ENCODE measurements around the gene ZNF821. TPM values are rescaled to one million over a fixed set of nuclear protein-coding genes. Genes with fewer than 3 reads are reported as not detected.

ZNF821 gene
- total and polyA plus RNA-seq, 2 donors: 7.8 to 9.4 TPM

DNA sequence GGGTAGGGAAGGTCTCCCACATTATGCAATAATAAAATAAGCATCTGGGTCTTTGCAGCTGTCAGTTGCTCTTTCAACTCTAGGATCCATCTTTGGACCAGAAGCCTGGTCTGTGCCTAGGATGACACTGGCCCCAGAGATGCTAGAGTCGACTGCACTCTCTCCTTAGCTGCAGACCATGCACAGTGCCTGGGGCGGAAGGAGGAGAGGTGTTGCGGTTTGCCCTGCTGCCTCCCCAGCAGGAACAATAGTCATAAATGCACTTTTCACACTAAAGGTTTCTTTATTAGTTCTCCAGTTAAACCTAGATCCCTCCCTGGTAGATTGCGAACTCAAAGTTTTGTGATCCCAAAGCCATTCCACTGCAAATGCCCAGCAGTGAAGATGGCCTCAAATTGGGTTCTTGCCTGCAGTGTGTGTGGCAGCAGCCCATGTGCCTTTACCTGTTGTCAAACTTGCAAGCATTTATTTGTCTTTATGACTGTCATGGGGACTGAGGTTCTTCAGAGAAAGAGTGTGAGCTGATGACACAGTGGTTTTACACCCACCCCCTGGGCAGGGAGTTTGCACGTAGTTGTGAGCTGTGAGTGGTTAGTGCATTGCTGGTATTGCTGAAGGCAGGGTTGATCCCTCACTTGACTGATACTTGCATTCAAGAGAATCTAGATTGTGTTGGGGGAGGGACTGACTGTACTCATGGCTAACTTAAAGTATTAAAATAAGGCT, 27.9 kb downstream of the ZNF821 start:
- H3K4me1 ChIP-seq (ENCODE audit: control insufficient read depth in 2 of 2, insufficient read depth in 2 of 2, low read length in 2 of 2): peaks cover 31 to 56% of the 10 kb centered on the region in 2 donors
- H3K27ac ChIP-seq (ENCODE audit: low read depth in 1 of 2, low read length in 1 of 2): no peak overlapping the region
- no peaks in the 10 kb centered on the region for H3K9me3 ChIP-seq (ENCODE audit: control insufficient read depth in 2 of 2, insufficient read depth in 1 of 2, low read length in 1 of 2)

DNA sequence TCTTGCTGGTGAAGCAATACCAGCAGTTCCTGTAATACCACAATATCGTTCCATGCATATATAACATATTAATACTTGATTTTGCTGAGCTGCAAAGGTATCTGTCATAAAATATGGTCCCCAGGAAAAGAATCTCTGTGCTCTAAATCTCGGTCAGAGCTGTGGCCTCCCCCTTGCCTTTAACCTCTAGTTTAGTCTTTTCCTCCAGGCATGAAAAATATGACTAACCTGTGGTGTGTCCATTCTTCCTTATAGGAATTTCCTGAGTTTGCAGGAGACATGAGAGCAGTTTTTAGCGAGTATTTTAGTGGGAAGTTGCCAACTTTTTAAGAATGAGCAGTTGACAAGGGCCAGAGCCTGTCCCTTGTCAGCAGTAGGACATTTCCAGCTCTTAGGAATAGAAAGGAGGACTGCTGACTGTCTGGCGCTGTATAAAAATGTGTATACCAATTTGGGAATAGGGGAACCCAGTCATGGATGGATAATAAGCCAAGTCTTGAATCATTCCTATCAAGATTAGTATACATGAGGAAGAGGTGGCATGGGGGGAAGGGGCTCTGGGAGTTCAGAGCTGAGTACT, 29.5 kb downstream of the ZNF821 start:
- H3K9me3 ChIP-seq (ENCODE audit: control insufficient read depth in 2 of 2, insufficient read depth in 1 of 2, low read length in 1 of 2): no peaks in the 10 kb centered on the region
- WGBS: 97% methylated on average over 4 of the region's 4 CpGs
- H3K27ac ChIP-seq (ENCODE audit: low read depth in 1 of 2, low read length in 1 of 2): no peak overlapping the region
- H3K4me1 ChIP-seq (ENCODE audit: control insufficient read depth in 2 of 2, insufficient read depth in 2 of 2, low read length in 2 of 2): peaks cover 36 to 69% of the 10 kb centered on the region in 2 donors
- no peaks in the 10 kb centered on the region for H3K27me3 ChIP-seq (ENCODE audit: control insufficient read depth in 2 of 2, insufficient read depth in 1 of 2, low read length in 1 of 2)
- H3K4me3 ChIP-seq (ENCODE audit: low read length in 2 of 2): no peak overlapping the region
- no peak for DNase-seq (ENCODE audit: low read depth in 6 of 9, low spot score in 9 of 9)
- H3K36me3 ChIP-seq (ENCODE audit: control insufficient read depth in 2 of 2, insufficient read depth in 2 of 2, low read length in 1 of 2): peaks cover 50 to 80% of the 10 kb centered on the region in 2 donors

More for the DNA sequence above, 27.9 kb downstream of the ZNF821 start:
- no peak for DNase-seq (ENCODE audit: low read depth in 6 of 9, low spot score in 9 of 9)
- peaks cover 44 to 71% of the 10 kb centered on the region in 2 donors for H3K36me3 ChIP-seq (ENCODE audit: control insufficient read depth in 2 of 2, insufficient read depth in 2 of 2, low read length in 1 of 2)
- H3K4me3 ChIP-seq (ENCODE audit: low read length in 2 of 2): no peak overlapping the region
- 92% methylated on average over 5 of the region's 5 CpGs for WGBS
- H3K27me3 ChIP-seq (ENCODE audit: control insufficient read depth in 2 of 2, insufficient read depth in 1 of 2, low read length in 1 of 2): no peaks in the 10 kb centered on the region

DNA sequence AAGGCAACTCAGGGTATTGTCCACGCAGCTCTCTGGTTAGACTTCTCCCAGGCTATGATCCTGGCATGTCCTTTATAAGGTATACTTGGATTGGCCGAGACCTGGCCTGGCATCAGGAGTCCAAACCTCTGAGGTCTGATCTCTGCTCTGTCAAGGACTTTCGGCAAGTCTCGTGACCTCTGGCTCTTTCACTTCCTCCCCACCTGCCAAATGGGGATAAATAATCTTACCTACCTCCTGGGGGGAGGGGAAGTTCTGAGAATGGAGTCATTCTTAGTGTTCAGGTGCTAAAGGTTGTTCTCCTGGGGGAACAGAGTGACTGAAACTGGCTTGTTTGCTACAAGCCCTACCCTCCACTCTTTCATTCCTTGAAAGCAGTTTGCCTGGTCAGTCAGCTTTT, 30.6 kb downstream of the ZNF821 start:
- DNase-seq (ENCODE audit: low read depth in 6 of 9, low spot score in 9 of 9): peak in 1 of 9 donors; percentile 39
- peaks cover 55 to 80% of the 10 kb centered on the region in 2 donors for H3K36me3 ChIP-seq (ENCODE audit: control insufficient read depth in 2 of 2, insufficient read depth in 2 of 2, low read length in 1 of 2)
- H3K4me1 ChIP-seq (ENCODE audit: control insufficient read depth in 2 of 2, insufficient read depth in 2 of 2, low read length in 2 of 2): peaks cover 36 to 69% of the 10 kb centered on the region in 2 donors
- no peaks in the 10 kb centered on the region for H3K27me3 ChIP-seq (ENCODE audit: control insufficient read depth in 2 of 2, insufficient read depth in 1 of 2, low read length in 1 of 2)
- peak overlapping the region in 1 of 2 donors; percentile 82 for H3K27ac ChIP-seq (ENCODE audit: low read depth in 1 of 2, low read length in 1 of 2)
- H3K9me3 ChIP-seq (ENCODE audit: control insufficient read depth in 2 of 2, insufficient read depth in 1 of 2, low read length in 1 of 2): no peaks in the 10 kb centered on the region
- H3K4me3 ChIP-seq (ENCODE audit: low read length in 2 of 2): no peak overlapping the region
- WGBS: 63% methylated on average over 4 of the region's 4 CpGs

DNA sequence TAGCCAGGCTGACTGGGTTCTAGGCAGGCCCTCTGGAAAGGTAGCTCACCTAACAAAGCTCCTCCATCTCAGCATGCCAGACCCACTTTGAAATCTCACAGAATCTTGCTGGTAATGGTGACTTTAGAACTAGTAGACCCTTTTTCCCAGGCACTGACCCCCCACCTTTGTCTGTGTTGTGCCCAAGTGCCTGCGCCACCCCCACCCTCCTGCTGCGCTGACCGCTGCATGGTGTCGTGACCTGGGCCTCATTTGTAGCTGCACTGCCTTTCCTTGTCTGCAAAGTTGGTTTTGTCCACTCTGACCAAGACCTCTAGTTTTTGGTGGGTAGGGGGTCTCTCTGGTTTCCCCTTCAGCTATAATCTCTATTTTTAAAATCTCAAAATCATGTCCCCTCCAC, 31.4 kb downstream of the ZNF821 start:
- Histone ChIP-seq H3K27me3 (ENCODE audit: control insufficient read depth in 2 of 2, insufficient read depth in 1 of 2, low read length in 1 of 2) (no peaks in the 10 kb centered on the region), H3K9me3 (ENCODE audit: control insufficient read depth in 2 of 2, insufficient read depth in 1 of 2, low read length in 1 of 2) (no peaks in the 10 kb centered on the region), H3K4me1 (ENCODE audit: control insufficient read depth in 2 of 2, insufficient read depth in 2 of 2, low read length in 2 of 2) (peaks cover 36 to 69% of the 10 kb centered on the region in 2 donors), H3K27ac (ENCODE audit: low read depth in 1 of 2, low read length in 1 of 2) (peak overlapping the region in 1 of 2 donors; percentile 82), H3K36me3 (ENCODE audit: control insufficient read depth in 2 of 2, insufficient read depth in 2 of 2, low read length in 1 of 2) (peaks cover 55 to 83% of the 10 kb centered on the region in 2 donors), H3K4me3 (ENCODE audit: low read length in 2 of 2) (peak overlapping the region in 1 of 2 donors; percentile 8)
- WGBS: 98% methylated on average over 4 of the region's 4 CpGs
- no peak for DNase-seq (ENCODE audit: low read depth in 6 of 9, low spot score in 9 of 9)

DNA sequence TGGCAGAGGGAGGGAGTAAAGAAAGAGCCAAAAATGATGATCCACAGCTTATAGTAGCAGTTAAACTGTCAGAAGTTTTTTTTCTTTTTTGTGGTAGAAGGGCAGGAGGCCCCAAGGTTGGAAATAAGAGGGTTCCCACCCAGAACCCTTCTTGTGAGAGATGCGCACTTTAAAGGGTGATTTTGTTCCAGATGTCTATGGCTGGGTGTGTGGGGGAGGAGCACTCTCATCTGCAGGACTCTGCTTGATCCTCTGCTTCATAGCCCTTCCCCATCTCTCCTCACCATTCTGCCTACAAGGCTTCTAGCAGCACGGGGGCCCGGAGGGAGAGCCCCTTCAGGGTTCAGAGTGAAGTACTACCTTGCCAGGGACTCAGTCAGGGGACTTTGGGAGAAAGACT, 31.8 kb downstream of the ZNF821 start:
- peaks cover 52 to 80% of the 10 kb centered on the region in 2 donors for H3K36me3 ChIP-seq (ENCODE audit: control insufficient read depth in 2 of 2, insufficient read depth in 2 of 2, low read length in 1 of 2)
- DNase-seq (ENCODE audit: low read depth in 6 of 9, low spot score in 9 of 9): peak in 5 of 9 donors; percentile 37 to 76 (median 49)
- peak overlapping the region in 1 of 2 donors; percentile 82 for H3K27ac ChIP-seq (ENCODE audit: low read depth in 1 of 2, low read length in 1 of 2)
- H3K4me3 ChIP-seq (ENCODE audit: low read length in 2 of 2): peak overlapping the region in 1 of 2 donors; percentile 8
- H3K9me3 ChIP-seq (ENCODE audit: control insufficient read depth in 2 of 2, insufficient read depth in 1 of 2, low read length in 1 of 2): no peaks in the 10 kb centered on the region
- no peaks in the 10 kb centered on the region for H3K27me3 ChIP-seq (ENCODE audit: control insufficient read depth in 2 of 2, insufficient read depth in 1 of 2, low read length in 1 of 2)
- 23% methylated on average over 3 of the region's 3 CpGs for WGBS
- peaks cover 36 to 69% of the 10 kb centered on the region in 2 donors for H3K4me1 ChIP-seq (ENCODE audit: control insufficient read depth in 2 of 2, insufficient read depth in 2 of 2, low read length in 2 of 2)

DNA sequence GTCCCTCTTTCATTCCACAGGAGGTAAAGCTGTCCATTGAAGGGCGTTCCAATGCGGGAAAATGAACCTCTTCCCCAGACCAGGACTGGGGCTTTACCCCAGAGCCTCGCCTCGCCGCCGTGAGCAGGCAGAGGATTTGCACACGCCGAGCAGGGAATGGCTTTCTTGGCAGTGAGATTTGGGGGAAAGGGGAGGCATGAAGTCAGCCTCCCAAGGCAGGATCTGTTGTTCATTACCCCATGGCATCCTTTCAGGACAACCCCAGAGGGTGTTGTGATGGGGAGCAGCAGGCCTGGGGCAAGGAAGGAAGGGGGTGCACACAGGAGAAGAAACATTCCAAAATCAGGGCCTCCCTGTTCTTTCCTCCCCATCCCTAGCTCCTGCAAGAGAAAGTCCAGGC, 32.2 kb downstream of the ZNF821 start:
- Histone ChIP-seq H3K4me1 (ENCODE audit: control insufficient read depth in 2 of 2, insufficient read depth in 2 of 2, low read length in 2 of 2) (peaks cover 40 to 72% of the 10 kb centered on the region in 2 donors), H3K9me3 (ENCODE audit: control insufficient read depth in 2 of 2, insufficient read depth in 1 of 2, low read length in 1 of 2) (no peaks in the 10 kb centered on the region), H3K36me3 (ENCODE audit: control insufficient read depth in 2 of 2, insufficient read depth in 2 of 2, low read length in 1 of 2) (peaks cover 52 to 80% of the 10 kb centered on the region in 2 donors), H3K4me3 (ENCODE audit: low read length in 2 of 2) (peak overlapping the region in 1 of 2 donors; percentile 8), H3K27me3 (ENCODE audit: control insufficient read depth in 2 of 2, insufficient read depth in 1 of 2, low read length in 1 of 2) (no peaks in the 10 kb centered on the region), H3K27ac (ENCODE audit: low read depth in 1 of 2, low read length in 1 of 2) (peak overlapping the region in 1 of 2 donors; percentile 82)
- no peak for DNase-seq (ENCODE audit: low read depth in 6 of 9, low spot score in 9 of 9)
- 96% methylated on average over 8 of the region's 8 CpGs for WGBS

DNA sequence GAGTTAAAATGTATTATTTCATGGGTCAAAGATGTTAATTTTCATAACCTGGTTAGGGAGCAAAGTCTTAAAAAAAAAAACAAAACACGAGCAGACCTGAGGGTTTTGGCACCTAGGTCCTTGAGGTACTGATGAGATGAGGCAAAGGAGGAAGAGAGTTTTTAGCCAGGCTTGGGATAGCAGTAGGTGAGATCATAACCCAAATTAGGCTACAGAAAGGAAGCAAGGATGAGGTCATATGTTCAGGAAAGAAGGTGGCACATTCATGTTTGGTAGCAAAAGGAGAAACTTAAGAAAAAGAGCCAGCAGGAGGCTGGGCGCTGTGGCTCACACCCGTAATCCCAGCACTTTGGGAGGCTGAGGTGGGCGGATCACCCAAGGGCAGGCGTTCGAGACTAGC, 35.4 kb downstream of the ZNF821 start:
- no peak for DNase-seq (ENCODE audit: low read depth in 6 of 9, low spot score in 9 of 9)
- no peaks in the 10 kb centered on the region for H3K9me3 ChIP-seq (ENCODE audit: control insufficient read depth in 2 of 2, insufficient read depth in 1 of 2, low read length in 1 of 2)
- H3K4me3 ChIP-seq (ENCODE audit: low read length in 2 of 2): no peak overlapping the region
- WGBS: 99% methylated on average over 6 of the region's 6 CpGs
- H3K27ac ChIP-seq (ENCODE audit: low read depth in 1 of 2, low read length in 1 of 2): no peak overlapping the region
- peaks cover 45 to 56% of the 10 kb centered on the region in 2 donors for H3K36me3 ChIP-seq (ENCODE audit: control insufficient read depth in 2 of 2, insufficient read depth in 2 of 2, low read length in 1 of 2)
- H3K4me1 ChIP-seq (ENCODE audit: control insufficient read depth in 2 of 2, insufficient read depth in 2 of 2, low read length in 2 of 2): peaks cover 35 to 47% of the 10 kb centered on the region in 2 donors
- H3K27me3 ChIP-seq (ENCODE audit: control insufficient read depth in 2 of 2, insufficient read depth in 1 of 2, low read length in 1 of 2): no peaks in the 10 kb centered on the region

DNA sequence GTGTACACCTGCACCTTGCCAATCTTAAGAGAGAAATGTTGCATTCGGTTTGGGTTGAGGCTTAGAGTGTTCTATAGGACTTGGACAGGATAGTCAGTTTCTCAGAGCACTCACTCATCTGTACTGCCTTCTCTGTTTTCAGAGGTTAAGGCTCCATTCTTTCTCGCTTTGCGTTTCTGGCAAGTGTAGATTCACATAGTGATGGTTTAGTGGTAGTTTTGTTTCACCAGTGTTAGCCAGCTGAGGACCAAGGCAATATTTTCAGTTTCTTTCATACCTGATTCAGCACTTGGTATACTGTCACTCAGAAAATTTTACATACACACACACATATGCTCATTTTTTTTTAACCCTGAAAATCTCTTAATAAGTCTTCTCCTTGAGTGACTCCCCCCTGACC, 36.9 kb downstream of the ZNF821 start:
- H3K4me1 ChIP-seq (ENCODE audit: control insufficient read depth in 2 of 2, insufficient read depth in 2 of 2, low read length in 2 of 2): peaks cover 21 to 32% of the 10 kb centered on the region in 2 donors
- no peaks in the 10 kb centered on the region for H3K27me3 ChIP-seq (ENCODE audit: control insufficient read depth in 2 of 2, insufficient read depth in 1 of 2, low read length in 1 of 2)
- 78% methylated on average over 3 of the region's 3 CpGs for WGBS
- peak overlapping the region; percentile 97 to 98 for H3K4me3 ChIP-seq (ENCODE audit: low read length in 2 of 2)
- no peak for DNase-seq (ENCODE audit: low read depth in 6 of 9, low spot score in 9 of 9)
- no peaks in the 10 kb centered on the region for H3K9me3 ChIP-seq (ENCODE audit: control insufficient read depth in 2 of 2, insufficient read depth in 1 of 2, low read length in 1 of 2)
- H3K36me3 ChIP-seq (ENCODE audit: control insufficient read depth in 2 of 2, insufficient read depth in 2 of 2, low read length in 1 of 2): peaks cover 32 to 41% of the 10 kb centered on the region in 2 donors
- H3K27ac ChIP-seq (ENCODE audit: low read depth in 1 of 2, low read length in 1 of 2): no peak overlapping the region

DNA sequence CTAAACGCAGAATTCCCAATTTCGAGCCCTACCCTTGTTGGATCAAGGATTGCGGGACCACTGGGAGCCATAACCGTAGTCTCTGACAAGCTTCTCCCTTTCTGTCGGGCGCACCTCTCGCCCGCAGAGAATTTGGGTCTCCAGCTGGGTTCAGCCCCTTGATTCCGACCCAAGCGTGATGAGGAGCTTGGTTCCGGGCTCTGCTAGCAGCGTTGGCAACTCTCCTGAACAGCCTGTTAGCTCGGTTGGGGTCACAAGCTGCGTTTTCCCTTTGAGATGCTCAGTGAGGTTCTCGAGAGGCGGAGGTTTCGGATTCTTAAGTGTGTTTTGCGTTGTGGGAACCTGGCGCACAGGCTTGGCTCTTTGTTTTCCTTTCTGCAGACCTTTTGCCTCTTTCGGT, 37.6 kb downstream of the ZNF821 start:
- 2% methylated on average over 20 of the region's 20 CpGs for WGBS
- DNase-seq (ENCODE audit: low read depth in 6 of 9, low spot score in 9 of 9): peak in 2 of 9 donors; percentile 24 to 57
- Histone ChIP-seq H3K27ac (ENCODE audit: low read depth in 1 of 2, low read length in 1 of 2) (peak overlapping the region; percentile 22 to 82), H3K36me3 (ENCODE audit: control insufficient read depth in 2 of 2, insufficient read depth in 2 of 2, low read length in 1 of 2) (peaks cover 25 to 36% of the 10 kb centered on the region in 2 donors), H3K27me3 (ENCODE audit: control insufficient read depth in 2 of 2, insufficient read depth in 1 of 2, low read length in 1 of 2) (no peaks in the 10 kb centered on the region), H3K9me3 (ENCODE audit: control insufficient read depth in 2 of 2, insufficient read depth in 1 of 2, low read length in 1 of 2) (no peaks in the 10 kb centered on the region), H3K4me3 (ENCODE audit: low read length in 2 of 2) (peak overlapping the region; percentile 97 to 98), H3K4me1 (ENCODE audit: control insufficient read depth in 2 of 2, insufficient read depth in 2 of 2, low read length in 2 of 2) (peaks cover 15 to 25% of the 10 kb centered on the region in 2 donors)
